Omental fat pad (tissue), 4 donors: ENCODE results near the gene PCDHGB6. TPM values are rescaled to one million over a fixed set of nuclear protein-coding genes. Genes with fewer than 3 reads are reported as not detected.
"Not testable (repeated sequence)": the region's sequence is repeated elsewhere in the genome, so short reads cannot be mapped to it uniquely, and the experiment has no call there.

Experiments used
- ATAC-seq: fragments of 150-250 bp; one replicate; pipeline ENCODE4 v1.9.1; 2016; ENCODE audit warnings: mild to moderate bottlenecking, moderate library complexity; ENCODE audit not compliant: low FRiP score
- DNase-seq: peaks from one replicate; pipeline ENCODE4 v3.0.0-alpha.2; 2019; ENCODE audit warnings: low spot score
- total RNA-seq, 4 donors: library from RNA; depleted of rRNA; stranded (reverse); fragments of >200 nt; gene quantifications; one replicate each; pipeline ENCODE4 v1.1.0, GENCODE V29; 2016
- TF ChIP-seq, protein P1 (sequence below), 3 donors: fragments of 450-650 bp; IDR thresholded peaks; one replicate each; pipeline ENCODE4 v1.5.1; 2016 to 2017; ENCODE audit warnings: antibody characterized with exemption in 3 of 3, mild to moderate bottlenecking in 3 of 3, moderate library complexity in 2 of 3

The PCDHGB6 gene
- total RNA-seq, 4 donors from 2014 or later = 4.2 to 12.6 (median 6.5) TPM

DNA sequence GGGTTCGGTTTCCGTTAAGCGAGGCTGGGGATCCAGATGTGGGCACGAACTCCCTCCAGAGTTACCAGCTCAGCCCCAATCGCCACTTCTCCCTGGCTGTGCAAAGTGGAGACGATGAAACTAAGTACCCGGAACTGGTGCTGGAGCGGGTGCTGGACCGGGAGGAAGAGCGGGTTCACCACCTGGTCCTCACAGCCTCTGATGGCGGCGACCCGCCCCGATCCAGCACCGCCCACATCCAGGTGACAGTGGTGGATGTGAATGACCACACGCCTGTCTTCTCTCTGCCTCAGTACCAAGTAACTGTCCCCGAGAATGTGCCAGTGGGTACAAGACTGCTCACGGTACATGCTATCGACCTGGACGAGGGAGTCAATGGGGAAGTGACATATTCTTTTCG is 24.5 kb upstream of the PCDHGB6 start:
- TF ChIP-seq, protein P1, sequence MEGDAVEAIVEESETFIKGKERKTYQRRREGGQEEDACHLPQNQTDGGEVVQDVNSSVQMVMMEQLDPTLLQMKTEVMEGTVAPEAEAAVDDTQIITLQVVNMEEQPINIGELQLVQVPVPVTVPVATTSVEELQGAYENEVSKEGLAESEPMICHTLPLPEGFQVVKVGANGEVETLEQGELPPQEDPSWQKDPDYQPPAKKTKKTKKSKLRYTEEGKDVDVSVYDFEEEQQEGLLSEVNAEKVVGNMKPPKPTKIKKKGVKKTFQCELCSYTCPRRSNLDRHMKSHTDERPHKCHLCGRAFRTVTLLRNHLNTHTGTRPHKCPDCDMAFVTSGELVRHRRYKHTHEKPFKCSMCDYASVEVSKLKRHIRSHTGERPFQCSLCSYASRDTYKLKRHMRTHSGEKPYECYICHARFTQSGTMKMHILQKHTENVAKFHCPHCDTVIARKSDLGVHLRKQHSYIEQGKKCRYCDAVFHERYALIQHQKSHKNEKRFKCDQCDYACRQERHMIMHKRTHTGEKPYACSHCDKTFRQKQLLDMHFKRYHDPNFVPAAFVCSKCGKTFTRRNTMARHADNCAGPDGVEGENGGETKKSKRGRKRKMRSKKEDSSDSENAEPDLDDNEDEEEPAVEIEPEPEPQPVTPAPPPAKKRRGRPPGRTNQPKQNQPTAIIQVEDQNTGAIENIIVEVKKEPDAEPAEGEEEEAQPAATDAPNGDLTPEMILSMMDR (IDR thresholded peaks at IDR 0.05) = no peak

DNA sequence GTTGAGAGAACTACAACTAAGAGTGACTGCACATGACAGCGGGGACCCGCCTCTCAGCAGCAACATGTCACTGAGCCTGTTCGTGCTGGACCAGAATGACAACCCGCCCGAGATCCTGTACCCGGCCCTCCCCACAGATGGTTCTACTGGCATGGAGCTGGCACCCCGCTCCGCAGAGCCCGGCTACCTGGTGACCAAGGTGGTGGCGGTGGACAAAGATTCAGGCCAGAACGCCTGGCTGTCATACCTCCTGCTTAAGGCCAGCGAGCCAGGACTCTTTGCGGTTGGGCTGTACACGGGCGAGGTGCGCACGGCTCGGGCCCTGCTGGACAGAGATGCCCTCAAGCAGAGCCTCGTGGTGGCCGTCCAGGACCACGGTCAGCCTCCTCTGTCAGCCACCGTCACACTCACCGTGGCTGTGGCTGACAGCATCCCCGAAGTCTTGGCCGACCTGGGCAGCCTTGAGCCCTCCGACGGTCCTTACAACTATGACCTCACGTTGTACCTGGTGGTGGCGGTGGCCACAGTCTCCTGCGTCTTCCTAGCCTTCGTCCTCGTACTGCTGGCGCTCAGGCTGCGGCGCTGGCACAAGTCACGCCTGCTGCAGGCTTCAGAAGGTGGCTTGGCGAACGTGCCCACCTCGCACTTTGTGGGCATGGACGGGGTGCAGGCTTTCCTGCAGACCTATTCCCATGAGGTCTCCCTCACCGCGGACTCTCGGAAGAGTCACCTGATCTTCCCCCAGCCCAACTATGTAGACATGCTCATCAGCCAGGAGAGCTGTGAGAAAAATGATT is 23.2 kb upstream of the PCDHGB6 start:
- no peak for ATAC-seq
- TF ChIP-seq, protein P1 (IDR thresholded peaks at IDR 0.05) = no peak

More for the DNA sequence above, 24.5 kb upstream of the PCDHGB6 start:
- DNase-seq = no peak
- ATAC-seq = no peak

DNA sequence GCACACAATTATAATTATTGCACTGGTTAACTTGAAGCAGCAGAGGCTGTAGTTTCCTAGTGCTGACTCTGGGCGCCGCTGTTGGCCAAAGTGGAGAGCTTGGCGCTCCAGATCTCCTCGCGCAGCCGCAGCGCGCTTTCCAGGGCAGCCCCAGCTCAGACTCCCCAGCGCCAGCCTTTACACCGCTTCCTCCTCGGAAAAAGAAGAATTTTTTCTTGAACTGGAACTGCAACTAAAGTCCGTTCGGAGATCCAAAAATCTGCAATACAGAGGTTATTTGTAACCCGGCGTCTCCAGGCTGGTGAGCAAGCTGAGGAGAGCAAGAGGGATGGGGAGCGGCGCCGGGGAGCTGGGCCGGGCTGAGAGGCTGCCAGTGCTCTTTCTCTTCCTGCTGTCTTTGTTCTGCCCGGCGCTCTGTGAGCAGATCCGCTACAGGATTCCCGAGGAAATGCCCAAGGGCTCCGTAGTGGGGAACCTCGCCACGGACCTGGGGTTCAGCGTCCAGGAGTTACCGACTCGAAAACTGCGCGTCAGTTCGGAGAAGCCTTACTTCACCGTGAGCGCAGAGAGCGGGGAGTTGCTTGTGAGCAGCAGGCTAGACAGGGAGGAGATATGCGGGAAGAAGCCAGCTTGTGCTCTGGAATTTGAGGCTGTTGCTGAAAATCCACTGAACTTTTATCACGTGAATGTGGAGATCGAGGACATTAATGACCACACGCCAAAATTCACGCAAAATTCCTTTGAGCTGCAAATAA is 20.1 kb upstream of the PCDHGB6 start, which contains the start of gene PCDHGB4:
TSS of gene PCDHGB4 (plus strand) at position 142 of the 755 bp plus-strand sequence. CDS start at position 329, 187 bp downstream.
- not testable (repeated sequence) for DNase-seq, ATAC-seq

More for the DNA sequence above, 23.2 kb upstream of the PCDHGB6 start:
- no peak for DNase-seq

DNA sequence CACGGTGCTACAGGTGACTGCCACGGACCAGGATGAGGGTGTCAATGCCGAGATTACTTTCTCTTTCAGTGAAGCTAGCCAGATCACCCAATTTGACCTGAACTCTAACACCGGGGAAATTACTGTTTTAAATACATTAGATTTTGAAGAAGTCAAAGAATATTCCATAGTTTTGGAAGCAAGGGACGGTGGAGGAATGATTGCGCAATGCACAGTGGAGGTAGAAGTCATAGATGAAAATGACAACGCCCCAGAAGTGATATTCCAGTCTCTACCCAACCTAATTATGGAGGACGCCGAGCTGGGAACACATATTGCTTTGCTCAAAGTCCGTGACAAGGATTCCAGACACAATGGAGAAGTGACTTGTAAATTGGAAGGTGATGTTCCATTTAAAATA is 19.2 kb upstream of the PCDHGB6 start:
- ATAC-seq (no peak), DNase-seq (no peak)
- TF ChIP-seq, protein P1 (IDR thresholded peaks at IDR 0.05) = no peak

DNA sequence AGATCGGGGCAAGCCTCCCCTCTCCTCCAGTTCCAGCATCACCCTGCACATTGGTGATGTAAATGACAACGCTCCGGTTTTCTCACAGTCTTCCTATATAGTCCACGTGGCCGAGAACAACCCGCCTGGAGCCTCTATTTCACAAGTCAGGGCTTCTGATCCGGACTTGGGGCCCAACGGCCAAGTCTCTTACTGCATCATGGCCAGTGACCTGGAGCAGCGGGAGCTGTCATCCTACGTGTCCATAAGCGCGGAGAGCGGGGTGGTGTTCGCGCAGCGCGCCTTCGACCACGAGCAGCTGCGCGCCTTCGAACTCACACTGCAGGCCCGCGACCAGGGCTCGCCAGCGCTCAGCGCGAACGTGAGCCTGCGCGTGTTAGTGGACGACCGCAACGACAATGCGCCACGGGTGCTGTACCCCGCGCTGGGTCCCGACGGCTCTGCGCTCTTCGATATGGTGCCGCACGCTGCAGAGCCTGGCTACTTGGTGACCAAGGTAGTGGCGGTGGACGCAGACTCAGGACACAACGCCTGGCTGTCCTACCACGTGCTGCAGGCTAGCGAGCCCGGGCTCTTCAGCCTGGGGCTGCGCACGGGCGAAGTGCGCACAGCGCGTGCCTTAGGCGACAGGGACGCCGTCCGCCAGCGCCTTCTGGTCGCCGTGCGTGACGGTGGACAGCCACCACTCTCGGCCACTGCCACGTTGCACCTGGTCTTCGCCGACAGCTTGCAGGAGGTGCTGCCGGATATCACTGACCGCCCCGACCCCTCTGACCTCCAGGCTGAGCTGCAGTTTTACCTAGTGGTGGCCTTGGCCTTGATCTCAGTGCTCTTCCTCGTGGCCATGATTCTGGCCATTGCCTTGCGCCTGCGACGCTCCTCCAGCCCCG is 18.4 kb upstream of the PCDHGB6 start:
- TF ChIP-seq, protein P1 (IDR thresholded peaks at IDR 0.05) = no peak
- DNase-seq (no peak), ATAC-seq (no peak)

DNA sequence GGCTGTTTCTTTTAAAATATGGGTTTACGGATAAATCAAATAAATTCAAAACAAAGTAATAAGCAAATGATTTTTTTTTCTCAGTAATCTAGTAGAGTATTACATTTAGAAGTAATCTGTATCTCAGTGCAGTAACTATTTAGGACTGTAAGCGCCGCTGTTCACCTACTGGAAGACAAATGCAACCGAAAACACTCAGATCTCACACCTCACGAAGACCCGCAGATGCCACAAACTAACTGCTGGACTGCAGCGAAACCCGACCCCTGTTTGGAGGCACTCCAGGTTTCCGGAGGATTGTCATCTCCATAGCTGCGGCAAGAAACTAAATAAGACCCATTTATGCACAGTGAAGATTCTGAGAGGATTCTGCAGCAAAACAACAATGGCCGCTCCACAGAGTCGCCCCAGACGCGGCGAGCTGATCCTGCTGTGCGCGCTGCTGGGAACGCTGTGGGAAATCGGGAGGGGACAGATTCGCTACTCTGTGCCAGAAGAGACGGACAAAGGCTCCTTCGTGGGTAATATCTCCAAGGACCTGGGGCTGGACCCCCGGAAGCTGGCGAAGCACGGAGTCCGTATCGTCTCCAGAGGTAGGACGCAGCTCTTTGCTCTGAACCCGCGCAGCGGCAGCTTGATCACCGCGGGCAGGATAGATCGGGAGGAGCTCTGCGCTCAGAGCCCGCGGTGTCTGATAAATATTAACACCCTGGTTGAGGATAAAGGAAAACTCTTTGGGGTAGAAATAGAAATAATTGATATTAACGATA is 15.2 kb upstream of the PCDHGB6 start, which contains the start of gene PCDHGA8:
TSS of gene PCDHGA8 (plus strand) at position 205 of the 770 bp plus-strand sequence. CDS start at position 386, 181 bp downstream.
- no peak for ATAC-seq
- no peak for DNase-seq
- TF ChIP-seq, protein P1 (IDR thresholded peaks at IDR 0.05) = no peak
